Tibial nerve (tissue), 4 donors: ENCODE results near the gene RGSL1. TPM values are rescaled to one million over a fixed set of nuclear protein-coding genes. Genes with fewer than 3 reads are reported as not detected.

ENCODE experiments used
- DNase-seq, 2 donors: peaks; one replicate each; pipeline ENCODE4 v3.0.0-alpha.2; 2019; ENCODE audit warnings: low spot score in 2 of 2
- H3K27ac ChIP-seq, 4 donors: fragments of 200-600 bp; sonication (generic) in 3 of 4; one replicate each; pipeline ENCODE4 v1.5.1; 2017 to 2019; ENCODE audit warnings: mild to moderate bottlenecking in 1 of 4
- H3K27me3 ChIP-seq, 2 donors: fragments of 200-600 bp; sonication (generic) in 1 of 2; one replicate each; pipeline versions ENCODE4 v1.5.1 to v1.6.0; 2017 to 2019
- H3K36me3 ChIP-seq, 3 donors: fragments of 200-600 bp; sonication (generic); one replicate each; pipeline ENCODE4 v1.5.1; 2018 to 2019
- H3K4me1 ChIP-seq, 4 donors: fragments of 200-600 bp; sonication (generic) in 3 of 4; one replicate each; pipeline ENCODE4 v1.5.1; 2017 to 2019
- H3K4me3 ChIP-seq, 4 donors: fragments of 200-600 bp; sonication (generic) in 3 of 4; one replicate each; pipeline ENCODE4 v1.5.1; 2017 to 2019; ENCODE audit warnings: mild to moderate bottlenecking in 1 of 4, moderate library complexity in 1 of 4
- H3K9me3 ChIP-seq, 4 donors: fragments of 200-600 bp; sonication (generic) in 3 of 4; one replicate each; pipeline ENCODE4 v1.5.1; 2017 to 2019
- EP300 ChIP-seq, 2 donors: sonication (generic); formaldehyde crosslinking; IDR thresholded peaks; one replicate each; pipeline ENCODE4 v1.6.1; 2017; ENCODE audit warnings: antibody characterized with exemption in 2 of 2, mild to moderate bottlenecking in 1 of 2
- POLR2A ChIP-seq, 2 donors: fragments of 450-650 bp; IDR thresholded peaks; one replicate each; pipeline ENCODE4 v1.6.1; 2017; ENCODE audit warnings: antibody characterized with exemption in 2 of 2, mild to moderate bottlenecking in 2 of 2, moderate library complexity in 2 of 2
- WGBS, 2 donors: methylation state at CpG; one replicate each; pipeline ENCODE4 v1.1.5; 2018; 5-methylcytosine and 5-hydroxymethylcytosine counted together
- total RNA-seq, 4 donors: library from RNA; depleted of rRNA; stranded (reverse); fragments of >200 nt; gene quantifications; one replicate each; pipeline ENCODE4 v1.1.0, GENCODE V29; 2016
- TF ChIP-seq, protein P1 (sequence below), 5 experiments: fragments of 200-600 bp in 3 of 5; fragments of 450-650 bp in 2 of 5; sonication (generic) in 3 of 5; IDR thresholded peaks; one replicate each; pipeline ENCODE4 v1.5.1; 2016 to 2019; ENCODE audit warnings: antibody characterized with exemption in 5 of 5, mild to moderate bottlenecking in 3 of 5, moderate library complexity in 2 of 5

RGSL1 gene
- total RNA-seq, 4 donors from 2014 or later = not detected

DNA sequence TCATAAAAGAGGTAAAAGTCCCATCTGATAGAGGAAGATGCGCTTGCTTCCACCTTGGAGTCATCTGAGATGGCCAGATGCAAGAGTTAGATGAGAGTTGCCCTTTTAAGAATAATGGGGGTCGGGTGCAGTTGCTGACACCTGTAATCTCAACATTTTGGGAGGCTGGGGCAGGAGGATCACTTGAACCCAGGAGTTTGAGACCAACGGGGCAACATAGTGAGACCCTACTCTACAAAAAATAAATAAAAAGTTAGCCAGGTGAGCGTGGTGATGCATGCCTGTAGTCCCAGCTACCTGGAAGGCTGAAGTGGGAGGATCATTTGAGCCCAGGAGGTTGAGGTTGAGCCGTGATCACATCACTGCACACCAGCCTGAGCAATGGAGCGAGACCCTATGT lies 36.0 kb upstream of the RGSL1 start:
- no peaks in the 10 kb centered on the region for H3K36me3 ChIP-seq
- no peak overlapping the region for H3K27ac ChIP-seq
- DNase-seq = no peak
- TF ChIP-seq EP300 (IDR thresholded peaks at IDR 0.05) (no peak), POLR2A (IDR thresholded peaks at IDR 0.05) (no peak)
- TF ChIP-seq, protein P1, sequence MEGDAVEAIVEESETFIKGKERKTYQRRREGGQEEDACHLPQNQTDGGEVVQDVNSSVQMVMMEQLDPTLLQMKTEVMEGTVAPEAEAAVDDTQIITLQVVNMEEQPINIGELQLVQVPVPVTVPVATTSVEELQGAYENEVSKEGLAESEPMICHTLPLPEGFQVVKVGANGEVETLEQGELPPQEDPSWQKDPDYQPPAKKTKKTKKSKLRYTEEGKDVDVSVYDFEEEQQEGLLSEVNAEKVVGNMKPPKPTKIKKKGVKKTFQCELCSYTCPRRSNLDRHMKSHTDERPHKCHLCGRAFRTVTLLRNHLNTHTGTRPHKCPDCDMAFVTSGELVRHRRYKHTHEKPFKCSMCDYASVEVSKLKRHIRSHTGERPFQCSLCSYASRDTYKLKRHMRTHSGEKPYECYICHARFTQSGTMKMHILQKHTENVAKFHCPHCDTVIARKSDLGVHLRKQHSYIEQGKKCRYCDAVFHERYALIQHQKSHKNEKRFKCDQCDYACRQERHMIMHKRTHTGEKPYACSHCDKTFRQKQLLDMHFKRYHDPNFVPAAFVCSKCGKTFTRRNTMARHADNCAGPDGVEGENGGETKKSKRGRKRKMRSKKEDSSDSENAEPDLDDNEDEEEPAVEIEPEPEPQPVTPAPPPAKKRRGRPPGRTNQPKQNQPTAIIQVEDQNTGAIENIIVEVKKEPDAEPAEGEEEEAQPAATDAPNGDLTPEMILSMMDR (IDR thresholded peaks at IDR 0.05) = no peak
- no peaks in the 10 kb centered on the region for H3K27me3 ChIP-seq
- H3K4me1 ChIP-seq = peaks cover 0 to 7% (median 0%) of the 10 kb centered on the region in 4 donors
- H3K9me3 ChIP-seq = no peaks in the 10 kb centered on the region
- H3K4me3 ChIP-seq = no peak overlapping the region
- WGBS, 2 donors = 91 to 93% methylated on average over 6 of the region's 6 CpGs

DNA sequence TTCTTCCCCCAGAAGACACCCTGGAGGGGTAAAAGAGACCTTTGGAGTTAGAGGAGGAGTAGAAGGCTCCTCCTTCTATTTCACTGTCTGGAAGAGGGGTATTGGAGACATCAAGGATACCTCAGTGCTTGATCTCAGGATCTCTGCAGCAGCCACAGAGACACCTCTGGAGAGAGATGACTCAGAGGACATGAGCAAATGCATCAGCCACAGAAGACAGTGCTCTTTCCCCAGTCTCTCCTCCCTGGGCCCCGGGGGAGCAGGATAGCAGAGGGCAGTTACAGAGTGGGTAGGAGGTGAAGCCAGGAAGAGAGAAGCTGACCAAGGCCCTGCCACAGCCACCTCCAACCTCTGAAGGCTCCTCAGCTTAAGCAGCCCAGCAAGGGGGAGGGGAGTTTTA lies 34.2 kb upstream of the RGSL1 start:
- TF ChIP-seq, protein P1 (IDR thresholded peaks at IDR 0.05) = no peak
- no peak for TF ChIP-seq POLR2A (IDR thresholded peaks at IDR 0.05)
- TF ChIP-seq EP300 (IDR thresholded peaks at IDR 0.05) = no peak
- 50 to 69% methylated on average over 1 of the region's 1 CpG for WGBS, 2 donors
- H3K27ac ChIP-seq = no peak overlapping the region
- H3K4me3 ChIP-seq = no peak overlapping the region
- no peak for DNase-seq
- H3K27me3 ChIP-seq = no peaks in the 10 kb centered on the region
- no peaks in the 10 kb centered on the region for H3K9me3 ChIP-seq
- H3K4me1 ChIP-seq = peaks cover 0 to 2% (median 0%) of the 10 kb centered on the region in 4 donors
- no peaks in the 10 kb centered on the region for H3K36me3 ChIP-seq

- 82 to 87% methylated on average over 7 of the region's 7 CpGs for WGBS, 2 donors
- Histone ChIP-seq H3K27me3 (no peaks in the 10 kb centered on the region), H3K27ac (no peak overlapping the region), H3K4me3 (no peak overlapping the region), H3K4me1 (no peaks in the 10 kb centered on the region), H3K36me3 (no peaks in the 10 kb centered on the region), H3K9me3 (no peaks in the 10 kb centered on the region)
- TF ChIP-seq, protein P1 (IDR thresholded peaks at IDR 0.05) = no peak
- TF ChIP-seq EP300 (IDR thresholded peaks at IDR 0.05) (no peak), POLR2A (IDR thresholded peaks at IDR 0.05) (no peak)
- DNase-seq = no peak
Observed at GRCh38 chr1:182426442-182427430, 23.2 kb upstream of the RGSL1 start.

DNA sequence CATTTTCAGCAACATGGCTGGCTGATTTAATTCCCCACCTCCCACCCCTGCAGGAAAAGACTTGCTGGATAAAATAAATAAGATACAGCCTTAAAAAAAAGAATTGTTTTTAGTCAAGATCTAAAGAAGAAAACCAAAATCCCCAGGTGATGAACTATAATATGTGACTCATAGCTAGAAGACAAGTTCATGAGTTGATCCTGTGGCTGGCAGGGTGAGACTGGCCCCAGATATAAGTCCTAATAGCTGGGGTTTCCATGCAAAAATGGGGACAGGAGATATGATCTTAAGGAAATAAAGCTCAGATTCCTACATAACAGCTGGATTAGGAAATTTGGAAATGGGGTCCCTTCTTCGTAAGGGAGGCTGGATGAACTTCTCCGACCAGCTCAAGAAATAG lies 21.9 kb upstream of the RGSL1 start:
- WGBS, 2 donors = 65 to 73% methylated on average over 2 of the region's 2 CpGs
- Histone ChIP-seq H3K27me3 (no peaks in the 10 kb centered on the region), H3K27ac (no peak overlapping the region), H3K9me3 (no peaks in the 10 kb centered on the region), H3K4me1 (no peaks in the 10 kb centered on the region), H3K4me3 (no peak overlapping the region), H3K36me3 (no peaks in the 10 kb centered on the region)
- no peak for DNase-seq
- TF ChIP-seq POLR2A (IDR thresholded peaks at IDR 0.05) (no peak), EP300 (IDR thresholded peaks at IDR 0.05) (no peak)
- TF ChIP-seq, protein P1 (IDR thresholded peaks at IDR 0.05) = no peak
